Measurements from ENCODE around the gene ZNF100. TPM values are rescaled to one million over a fixed set of nuclear protein-coding genes. Genes with fewer than 3 reads are reported as not detected.
"Not testable (repeated sequence)": the region's sequence is repeated elsewhere in the genome, so short reads cannot be mapped to it uniquely, and the experiment has no call there.

The ZNF100 gene
- total and polyA plus RNA-seq, 2 of the 4 experiments (the other 2 are of a cell fraction), result 2.2 to 5.9 TPM

GRCh38 chr19:21758296-21758695 is 9.1 kb downstream of the ZNF100 start:
- no peak for TF ChIP-seq MXI1 (IDR thresholded peaks at IDR 0.05; ENCODE audit: borderline replicate concordance, low read depth, low read length)
- TF ChIP-seq POLR2A (IDR thresholded peaks at IDR 0.05; ENCODE audit: low read depth, low read length), result no peak
- in situ Hi-C loops (cut with MboI; ENCODE audit: low sequenced_read_pairs), result no loop called here
- H2BK5ac ChIP-seq (ENCODE audit: low read depth, low read length, poor library complexity, severe bottlenecking), result no peak overlapping the region
- H3K9me3 ChIP-seq (ENCODE audit: control insufficient read depth, insufficient read depth, low read length), result no peaks in the 10 kb centered on the region; the same call in 1 of the 2 replicates
- no peak overlapping the region for H3K4me2 ChIP-seq (ENCODE audit: low read depth, low read length)
- no peak overlapping the region for H3K4ac ChIP-seq (ENCODE audit: low read depth, low read length)
- no peak overlapping the region for H2AK9ac ChIP-seq (replicated peaks; ENCODE audit: low read depth, low read length, poor library complexity)
- H4K5ac ChIP-seq (ENCODE audit: low read depth, low read length), result no peak overlapping the region
- H3K9me1 ChIP-seq (ENCODE audit: insufficient read depth, low read length), result no peaks in the 10 kb centered on the region
- H3K27me3 ChIP-seq (ENCODE audit: control insufficient read depth, insufficient read depth, low read length), result no peaks in the 10 kb centered on the region
- H4K8ac ChIP-seq (ENCODE audit: low read depth in 2 of 2, low read length in 2 of 2), result no peak overlapping the region
- no peak overlapping the region for H4K91ac ChIP-seq (ENCODE audit: insufficient read depth, low read depth, low read length)
- H3K14ac ChIP-seq (replicated peaks; ENCODE audit: low read depth, low read length), result no peak overlapping the region
- peaks cover 0 to 7% of the 10 kb centered on the region in 2 experiments; a peak in 1 of 4 replicates for H3K79me1 ChIP-seq (ENCODE audit: low read depth in 1 of 2, low read length in 2 of 2)
- no peak overlapping the region for H2AFZ ChIP-seq (replicated peaks; ENCODE audit: low read length, poor library complexity)
- peaks cover 36% of the 10 kb centered on the region for H3K36me3 ChIP-seq (ENCODE audit: control insufficient read depth, insufficient read depth, low read length)
- DNase-seq, result no peak
- intact Hi-C loops (cut with micrococcal nuclease), result no loop called here
- no peak overlapping the region for H3K56ac ChIP-seq (ENCODE audit: extremely low read depth, insufficient read depth, low read length)
- no peak overlapping the region for H2BK20ac ChIP-seq (ENCODE audit: low read depth, low read length)
- no peak overlapping the region for H2AK5ac ChIP-seq (ENCODE audit: low read depth, low read length)
- H3K9ac ChIP-seq (ENCODE audit: low read depth, low read length), result no peak overlapping the region
- no TSS peak for BruUV-seq (replicated peaks)
- no peak overlapping the region for H2BK120ac ChIP-seq (ENCODE audit: low read depth, low read length)
- CTCF ChIA-PET, result no interaction called here
- no peak overlapping the region for H3K4me3 ChIP-seq (ENCODE audit: insufficient read depth, low read depth, low read length)
- dilution Hi-C loops (cut with HindIII; ENCODE audit: low sequenced_read_pairs, unreplicated experiment), result no loop called here
- no peak overlapping the region for H2BK15ac ChIP-seq (ENCODE audit: low read depth, low read length)
- no peak overlapping the region for H3K23ac ChIP-seq (ENCODE audit: low read depth, low read length)
- H3K18ac ChIP-seq (ENCODE audit: low read depth, low read length), result no peak overlapping the region
- WGBS, 2 experiments (ENCODE audit: extremely low coverage in 2 of 2, insufficient read length in 1 of 2), result no CpG with 5 or more reads among the region's 3 CpGs
- H3K4me1 ChIP-seq (ENCODE audit: control insufficient read depth, insufficient read depth, low read length), result no peaks in the 10 kb centered on the region
- H3K27ac ChIP-seq (ENCODE audit: insufficient read depth, low read length), result no peak overlapping the region
- POLR2A ChIA-PET (ENCODE audit: unreplicated experiment), result no interaction called here
- no peak for ATAC-seq (ENCODE audit: low read depth)
- H4K20me1 ChIP-seq (ENCODE audit: insufficient read depth, low read length), result no peaks in the 10 kb centered on the region

GRCh38 chr19:21755555-21755954 is 11.8 kb downstream of the ZNF100 start:
- POLR2A ChIA-PET (ENCODE audit: unreplicated experiment); H2BK20ac ChIP-seq (ENCODE audit: low read depth, low read length): not testable (repeated sequence)
- CTCF ChIA-PET, result interaction anchor here (2.0 kb wide), 1 partner anchor 12 kb away, joined by 5 read pairs; the partner anchor contains the start of gene ZNF100

More at GRCh38 chr19:21755555-21755954, 11.8 kb downstream of the ZNF100 start:
- H3K4me2 ChIP-seq (ENCODE audit: low read depth, low read length); H4K5ac ChIP-seq (ENCODE audit: low read depth, low read length); H2AFZ ChIP-seq (replicated peaks; ENCODE audit: low read length, poor library complexity); DNase-seq; H2BK15ac ChIP-seq (ENCODE audit: low read depth, low read length); H3K9ac ChIP-seq (ENCODE audit: low read depth, low read length); H3K4ac ChIP-seq (ENCODE audit: low read depth, low read length); H3K56ac ChIP-seq (ENCODE audit: extremely low read depth, insufficient read depth, low read length); H2AK5ac ChIP-seq (ENCODE audit: low read depth, low read length); dilution Hi-C loops (cut with HindIII; ENCODE audit: low sequenced_read_pairs, unreplicated experiment); in situ Hi-C loops (cut with MboI; ENCODE audit: low sequenced_read_pairs); H3K4me3 ChIP-seq (ENCODE audit: insufficient read depth, low read depth, low read length); H3K18ac ChIP-seq (ENCODE audit: low read depth, low read length); H4K20me1 ChIP-seq (ENCODE audit: insufficient read depth, low read length); H3K9me1 ChIP-seq (ENCODE audit: insufficient read depth, low read length); H3K79me1 ChIP-seq (ENCODE audit: low read depth in 1 of 2, low read length in 2 of 2); H2BK5ac ChIP-seq (ENCODE audit: low read depth, low read length, poor library complexity, severe bottlenecking); H4K91ac ChIP-seq (ENCODE audit: insufficient read depth, low read depth, low read length); H3K14ac ChIP-seq (replicated peaks; ENCODE audit: low read depth, low read length); H3K23ac ChIP-seq (ENCODE audit: low read depth, low read length); H2BK120ac ChIP-seq (ENCODE audit: low read depth, low read length); H3K27ac ChIP-seq (ENCODE audit: insufficient read depth, low read length); H3K27me3 ChIP-seq (ENCODE audit: control insufficient read depth, insufficient read depth, low read length); H3K4me1 ChIP-seq (ENCODE audit: control insufficient read depth, insufficient read depth, low read length); H4K8ac ChIP-seq (ENCODE audit: low read depth in 2 of 2, low read length in 2 of 2); H2AK9ac ChIP-seq (replicated peaks; ENCODE audit: low read depth, low read length, poor library complexity); ATAC-seq (ENCODE audit: low read depth); intact Hi-C loops (cut with micrococcal nuclease); H3K9me3 ChIP-seq (ENCODE audit: control insufficient read depth, insufficient read depth, low read length); BruUV-seq (replicated peaks): not testable (repeated sequence)
- peaks cover 35% of the 10 kb centered on the region for H3K36me3 ChIP-seq (ENCODE audit: control insufficient read depth, insufficient read depth, low read length)
